DND-41 (cell line): ENCODE data around the gene LRP1.

Experiments
- EZH2 ChIP-seq: IDR thresholded peaks from 3 replicates; pipeline ENCODE4 v1.6.1; 2012; ENCODE audit warnings: borderline replicate concordance, low read depth, mild to moderate bottlenecking, moderate library complexity, low read length, inconsistent platforms; ENCODE audit not compliant: severe bottlenecking
- TF ChIP-seq, protein P1 (sequence below): IDR thresholded peaks from 2 replicates; pipeline ENCODE4 v1.5.1; 2012; ENCODE audit warnings: borderline replicate concordance, low read length, moderate library complexity, mild to moderate bottlenecking; ENCODE audit not compliant: poor library complexity, severe bottlenecking; ENCODE audit errors: extremely low read depth

DNA sequence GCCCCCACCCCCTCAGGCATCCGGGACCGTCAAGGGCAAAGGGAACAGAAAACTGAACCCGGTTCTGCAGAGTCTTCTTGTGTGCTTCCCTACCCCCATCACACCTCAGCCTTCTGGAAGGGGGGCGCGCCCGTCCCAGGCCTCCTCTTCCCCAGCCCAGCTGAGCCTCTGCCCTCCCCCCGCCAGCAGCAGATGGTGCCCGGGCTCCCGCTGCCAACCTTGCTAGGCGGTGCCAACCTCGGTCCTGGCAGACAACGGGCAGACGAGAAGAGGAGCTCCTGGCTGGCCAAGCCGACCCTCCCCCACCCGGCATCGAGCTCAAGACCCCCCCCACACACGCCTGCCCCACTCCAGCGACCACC is 114.0 kb downstream of the LRP1 start:
- TF ChIP-seq, protein P1, sequence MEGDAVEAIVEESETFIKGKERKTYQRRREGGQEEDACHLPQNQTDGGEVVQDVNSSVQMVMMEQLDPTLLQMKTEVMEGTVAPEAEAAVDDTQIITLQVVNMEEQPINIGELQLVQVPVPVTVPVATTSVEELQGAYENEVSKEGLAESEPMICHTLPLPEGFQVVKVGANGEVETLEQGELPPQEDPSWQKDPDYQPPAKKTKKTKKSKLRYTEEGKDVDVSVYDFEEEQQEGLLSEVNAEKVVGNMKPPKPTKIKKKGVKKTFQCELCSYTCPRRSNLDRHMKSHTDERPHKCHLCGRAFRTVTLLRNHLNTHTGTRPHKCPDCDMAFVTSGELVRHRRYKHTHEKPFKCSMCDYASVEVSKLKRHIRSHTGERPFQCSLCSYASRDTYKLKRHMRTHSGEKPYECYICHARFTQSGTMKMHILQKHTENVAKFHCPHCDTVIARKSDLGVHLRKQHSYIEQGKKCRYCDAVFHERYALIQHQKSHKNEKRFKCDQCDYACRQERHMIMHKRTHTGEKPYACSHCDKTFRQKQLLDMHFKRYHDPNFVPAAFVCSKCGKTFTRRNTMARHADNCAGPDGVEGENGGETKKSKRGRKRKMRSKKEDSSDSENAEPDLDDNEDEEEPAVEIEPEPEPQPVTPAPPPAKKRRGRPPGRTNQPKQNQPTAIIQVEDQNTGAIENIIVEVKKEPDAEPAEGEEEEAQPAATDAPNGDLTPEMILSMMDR, result no peak
- no peak for TF ChIP-seq EZH2
